GM23338 (cell line): ENCODE data around the gene LRP1-AS. TPM values are rescaled to one million over a fixed set of nuclear protein-coding genes. Genes with fewer than 3 reads are reported as not detected.
A peak's percentile ranks its signal among the peaks of the same experiment; 100 is the strongest.

Experiments used
- ATAC-seq: fragments of 200-7000 bp; cut with Tn5 transposase; 3 replicates; pipeline ENCODE4 v1.9.1; 2020
- DNase-seq: peaks from one replicate; pipeline ENCODE4 v3.0.0-alpha.2; 2015; ENCODE audit warnings: low spot score
- H2AFZ ChIP-seq: fragments of 200-600 bp; sonication (generic); 2 replicates; pipeline ENCODE4 v1.8.0; 2016; ENCODE audit warnings: antibody characterized with exemption, mild to moderate bottlenecking, moderate library complexity
- H3F3A ChIP-seq: fragments of 200-600 bp; sonication (generic); replicated peaks from 2 replicates; pipeline ENCODE4 v1.8.0; 2017; ENCODE audit warnings: antibody characterized with exemption, mixed run types, low read depth
- H3K27ac ChIP-seq: fragments of 200-600 bp; sonication (generic); 2 replicates; pipeline ENCODE4 v1.6.1; 2016; ENCODE audit warnings: low read depth
- H3K27me3 ChIP-seq: fragments of 200-600 bp; sonication (generic); 2 replicates; pipeline ENCODE4 v1.8.0; 2016; ENCODE audit warnings: mild to moderate bottlenecking, mixed run types, moderate library complexity; ENCODE audit not compliant: insufficient read depth
- H3K36me3 ChIP-seq: fragments of 200-600 bp; sonication (generic); 2 replicates; pipeline ENCODE4 v1.8.0; 2016; ENCODE audit warnings: mild to moderate bottlenecking; ENCODE audit not compliant: insufficient read depth
- H3K4me1 ChIP-seq: fragments of 200-600 bp; sonication (generic); 2 replicates; pipeline ENCODE4 v1.8.0; 2016; ENCODE audit warnings: mild to moderate bottlenecking, moderate library complexity; ENCODE audit not compliant: insufficient read depth
- H3K4me2 ChIP-seq: fragments of 200-600 bp; sonication (generic); 2 replicates; pipeline ENCODE4 v1.7.1; 2017; ENCODE audit warnings: mixed run types
- H3K4me3 ChIP-seq: fragments of 200-600 bp; sonication (generic); 2 replicates; pipeline ENCODE4 v1.6.1; 2016; ENCODE audit warnings: mixed run types
- H3K79me2 ChIP-seq: fragments of 200-600 bp; sonication (generic); replicated peaks from 2 replicates; pipeline ENCODE4 v1.8.0; 2017; ENCODE audit warnings: mild to moderate bottlenecking; ENCODE audit not compliant: insufficient read depth
- H3K9me2 ChIP-seq: fragments of 200-600 bp; sonication (generic); 2 replicates; pipeline ENCODE4 v1.8.0; 2017; ENCODE audit not compliant: insufficient read depth
- H4K20me1 ChIP-seq: fragments of 200-600 bp; sonication (generic); replicated peaks from 2 replicates; pipeline ENCODE4 v1.8.0; 2017; ENCODE audit warnings: mild to moderate bottlenecking; ENCODE audit not compliant: insufficient read depth
- H3K27ac Mint-ChIP-seq: 2 replicates; pipeline ENCODE4 v1.8.0; 2020; ENCODE audit warnings: inconsistent platforms, mild to moderate bottlenecking, moderate library complexity, mixed read lengths
- H3K27me3 Mint-ChIP-seq: 3 replicates; pipeline ENCODE4 v1.8.0; 2022; ENCODE audit warnings: low read depth, mild to moderate bottlenecking, moderate library complexity, mixed read lengths, inconsistent platforms; ENCODE audit not compliant: insufficient read depth, poor library complexity
- H3K36me3 Mint-ChIP-seq: 3 replicates; pipeline ENCODE4 v1.8.0; 2021; ENCODE audit warnings: low read depth, mild to moderate bottlenecking, inconsistent platforms, moderate library complexity, mixed read lengths
- H3K4me1 Mint-ChIP-seq: 3 replicates; pipeline ENCODE4 v1.8.0; 2020; ENCODE audit warnings: mild to moderate bottlenecking, inconsistent platforms, mixed read lengths
- H3K4me3 Mint-ChIP-seq: 3 replicates; pipeline ENCODE4 v1.8.0; 2021; ENCODE audit warnings: moderate library complexity, mild to moderate bottlenecking, inconsistent platforms, mixed read lengths
- H3K9me3 Mint-ChIP-seq: 3 replicates; pipeline ENCODE4 v1.8.0; 2020; ENCODE audit warnings: moderate library complexity, mild to moderate bottlenecking, inconsistent platforms, mixed read lengths
- CREB1 ChIP-seq: fragments of 250-450 bp; sonication (Bioruptor Pico); IDR thresholded peaks from 2 replicates; pipeline ENCODE4 v1.5.0; 2020; ENCODE audit warnings: low read depth, mild to moderate bottlenecking, moderate library complexity
- CTCF ChIP-seq, 2 experiments: fragments of 200-600 bp in 1 of 2; sonication (generic) in 1 of 2; conservative IDR thresholded peaks; 2 replicates each; pipeline versions ENCODE4 v1.5.1 to v1.6.1; 2016 to 2017; ENCODE audit warnings: antibody characterized with exemption in 2 of 2, low read depth in 2 of 2, mild to moderate bottlenecking in 2 of 2, moderate library complexity in 1 of 2
- ETS1 ChIP-seq: IDR thresholded peaks from 2 replicates; pipeline ENCODE4 v1.6.1; 2016; ENCODE audit warnings: antibody characterized with exemption
- EZH2 ChIP-seq: fragments of 200-600 bp; sonication (generic); IDR thresholded peaks from one replicate; pipeline ENCODE4 v1.8.0; 2017; ENCODE audit warnings: antibody characterized with exemption, mild to moderate bottlenecking, low read depth; ENCODE audit not compliant: unreplicated experiment
- JUNB ChIP-seq: IDR thresholded peaks from one replicate; pipeline ENCODE4 v1.6.1; 2016; ENCODE audit warnings: antibody characterized with exemption; ENCODE audit not compliant: unreplicated experiment
- POLR2AphosphoS5 ChIP-seq: IDR thresholded peaks from 2 replicates; pipeline ENCODE4 v1.6.1; 2016; ENCODE audit warnings: antibody characterized with exemption, low read depth
- REST ChIP-seq: IDR thresholded peaks from one replicate; pipeline ENCODE4 v1.6.1; 2018; ENCODE audit warnings: antibody characterized with exemption; ENCODE audit not compliant: unreplicated experiment
- STAT1 ChIP-seq: IDR thresholded peaks from one replicate; pipeline ENCODE4 v1.6.1; 2016; ENCODE audit warnings: antibody characterized with exemption; ENCODE audit not compliant: unreplicated experiment
- ZNF462 ChIP-seq: fragments of 250-450 bp; sonication (Bioruptor Pico); IDR thresholded peaks from 2 replicates; pipeline ENCODE4 v1.5.0; 2020; ENCODE audit warnings: mild to moderate bottlenecking, moderate library complexity
- polyA plus RNA-seq: library from polyadenylated mRNA; unstranded; fragments of >200 nt; fragmentation: Nextera tagmentation; extraction: Ambion mirVana; gene quantifications from 2 replicates; pipeline ENCODE4 v1.2.1, GENCODE V29; 2016
- total RNA-seq: library from RNA; depleted of rRNA; stranded (reverse); fragments of >200 nt; shearing (Covaris generic); gene quantifications from 2 replicates; pipeline ENCODE4 v1.2.3, GENCODE V29; 2014

LRP1-AS gene
- total and polyA plus RNA-seq, 2 experiments from 2014 or later: 0.86 TPM; not detected in 1

- Histone ChIP-seq H3K36me3 (peaks cover 6% of the 10 kb centered on the region), H3K4me3 (no peak overlapping the region), H3K27me3 (no peaks in the 10 kb centered on the region), H3K9me2 (no peaks in the 10 kb centered on the region), H3K4me2 (no peak overlapping the region), H2AFZ (no peak overlapping the region), H3F3A (0 out of 2 replicates have a peak, but pooled peaks cover 8% of the 10 kb centered on the region), H3K79me2 (no peaks in the 10 kb centered on the region), H4K20me1 (peaks cover 16% of the 10 kb centered on the region), H3K4me1 (no peaks in the 10 kb centered on the region), H3K27ac (no peak overlapping the region)
- Mint-ChIP-seq H3K36me3 (peaks cover 85% of the 10 kb centered on the region), H3K4me1 (peaks cover 33% of the 10 kb centered on the region), H3K27ac (peak overlapping the region; percentile 48; the same call in 1 of the 2 replicates), H3K27me3 (peaks cover 20% of the 10 kb centered on the region), H3K9me3 (no peaks in the 10 kb centered on the region), H3K4me3 (no peak overlapping the region)
- ATAC-seq (no peak), DNase-seq (no peak)
- no peak for TF ChIP-seq CREB1 (CRISPR knock-in tag)
- TF ChIP-seq ZNF462 (CRISPR knock-in tag): no peak
- no peak for TF ChIP-seq CTCF (conservative IDR thresholded peaks at IDR 0.05; ENCODE audit: low read depth in 2 of 2)
- TF ChIP-seq STAT1: no peak
- no peak for TF ChIP-seq POLR2AphosphoS5
- TF ChIP-seq ETS1: no peak
- TF ChIP-seq REST: no peak
- no peak for TF ChIP-seq JUNB
- TF ChIP-seq EZH2: no peak
These were observed 5.2 kb upstream of the LRP1-AS start for GRCh38 chr12:57152639-57153038.
